Kidney epithelial cell (primary cell): Measurements from ENCODE around the gene RRP12. TPM values are rescaled to one million over a fixed set of nuclear protein-coding genes. Genes with fewer than 3 reads are reported as not detected.

Experiments
- DNase-seq: peaks from one replicate; pipeline ENCODE4 v3.0.0-alpha.2; 2010; ENCODE audit warnings: low read depth
- H3K27me3 ChIP-seq: 2 replicates; pipeline ENCODE4 v1.6.0; 2011; ENCODE audit warnings: low read length; ENCODE audit not compliant: control insufficient read depth, insufficient read depth
- H3K36me3 ChIP-seq: 2 replicates; pipeline ENCODE4 v1.5.1; 2011; ENCODE audit warnings: low read length; ENCODE audit not compliant: control insufficient read depth, insufficient read depth
- H3K4me3 ChIP-seq: 2 replicates; pipeline ENCODE4 v1.5.1; 2011; ENCODE audit warnings: low read depth, mild to moderate bottlenecking, control low read depth, low read length
- CTCF ChIP-seq: IDR thresholded peaks from 2 replicates; pipeline ENCODE4 v1.5.1; 2011; ENCODE audit warnings: mild to moderate bottlenecking, moderate library complexity, low read length, control low read depth, inconsistent platforms; ENCODE audit not compliant: insufficient read depth, poor library complexity, severe bottlenecking
- total RNA-seq: library from RNA; depleted of rRNA; stranded (reverse); fragments of >200 nt; gene quantifications from 2 replicates; pipeline ENCODE4 v1.2.3, GENCODE V29; 2015

Gene RRP12
- total RNA-seq, 1 donor from 2014 or later, result 42.6 TPM

GRCh38 chr10:97371696-97372095 is 29.4 kb downstream of the RRP12 start:
- no peak for DNase-seq
- no peak for TF ChIP-seq CTCF
- Histone ChIP-seq H3K4me3 (no peak overlapping the region), H3K36me3 (peaks cover 2% of the 10 kb centered on the region), H3K27me3 (no peaks in the 10 kb centered on the region)

- H3K4me3 ChIP-seq, result no peak overlapping the region
- peaks cover 1% of the 10 kb centered on the region for H3K36me3 ChIP-seq
- DNase-seq, result no peak
- TF ChIP-seq CTCF, result no peak
- no peaks in the 10 kb centered on the region for H3K27me3 ChIP-seq
Measured at GRCh38 chr10:97367126-97367649, 34.0 kb downstream of the RRP12 start.

GRCh38 chr10:97366572-97366971 is 34.6 kb downstream of the RRP12 start:
- no peak for TF ChIP-seq CTCF
- DNase-seq, result no peak
- peaks cover 1% of the 10 kb centered on the region for H3K36me3 ChIP-seq
- H3K27me3 ChIP-seq, result no peaks in the 10 kb centered on the region
- no peak overlapping the region for H3K4me3 ChIP-seq

GRCh38 chr10:97365761-97366351 is 35.3 kb downstream of the RRP12 start:
- Histone ChIP-seq H3K4me3 (no peak overlapping the region), H3K36me3 (peaks cover 1% of the 10 kb centered on the region), H3K27me3 (no peaks in the 10 kb centered on the region)
- TF ChIP-seq CTCF, result no peak
- no peak for DNase-seq

GRCh38 chr10:97363071-97363470 is 38.1 kb downstream of the RRP12 start:
- DNase-seq, result no peak
- peaks cover 1% of the 10 kb centered on the region for H3K36me3 ChIP-seq
- TF ChIP-seq CTCF, result no peak
- H3K4me3 ChIP-seq, result no peak overlapping the region
- H3K27me3 ChIP-seq, result no peaks in the 10 kb centered on the region
